Measurements from ENCODE around the gene ASIC5. TPM values are rescaled to one million over a fixed set of nuclear protein-coding genes. Genes with fewer than 3 reads are reported as not detected.
"Not testable (repeated sequence)": the region's sequence is repeated elsewhere in the genome, so short reads cannot be mapped to it uniquely, and the experiment has no call there.

The ASIC5 gene
- total and polyA plus RNA-seq, 7 donors = not detected

- H3K9me3 ChIP-seq = no peaks in the 10 kb centered on the region
- ATAC-seq (no peak), DNase-seq (no peak)
- no peaks in the 10 kb centered on the region for H3K27me3 ChIP-seq (ENCODE audit: insufficient read depth in 3 of 3, low read length in 2 of 3)
- H3K4me1 ChIP-seq = no peaks in the 10 kb centered on the region
- H3K27ac ChIP-seq = no peak overlapping the region
- H3K36me3 ChIP-seq (ENCODE audit: insufficient read depth in 1 of 2, low read depth in 1 of 2) = peaks cover 0 to 4% of the 10 kb centered on the region in 2 donors
- H3K4me3 ChIP-seq = no peak overlapping the region
- intact Hi-C loops (cut with DNase I) = loop anchor here in 1 of 2 donors (10.0 kb wide), 1 partner anchor 142 kb away; no protein-coding TSS in a partner anchor
- TF ChIP-seq CTCF (IDR thresholded peaks at IDR 0.05) = no peak
- WGBS, 3 donors = 42 to 56% (median 52%) methylated on average over 9 of the region's 9 CpGs
These were observed 63.7 kb downstream of the ASIC5 start for GRCh38 chr4:155802190-155802959.

- Histone ChIP-seq H3K4me1 (no peaks in the 10 kb centered on the region), H3K4me3 (no peak overlapping the region), H3K36me3 (ENCODE audit: insufficient read depth in 1 of 2, low read depth in 1 of 2) (peaks cover 0 to 4% of the 10 kb centered on the region in 2 donors), H3K9me3 (no peaks in the 10 kb centered on the region), H3K27me3 (ENCODE audit: insufficient read depth in 3 of 3, low read length in 2 of 3) (no peaks in the 10 kb centered on the region), H3K27ac (no peak overlapping the region)
- DNase-seq (no peak), ATAC-seq (no peak)
- intact Hi-C loops (cut with DNase I) = loop anchor here in 1 of 2 donors (10.0 kb wide), 1 partner anchor 144 kb away; no protein-coding TSS in a partner anchor
- no peak for TF ChIP-seq CTCF (IDR thresholded peaks at IDR 0.05)
- WGBS, 3 donors = 88 to 91% (median 89%) methylated on average over 7 of the region's 7 CpGs
These were observed 65.3 kb downstream of the ASIC5 start for GRCh38 chr4:155800685-155801343.

- H3K4me3 ChIP-seq = no peak overlapping the region
- WGBS, 3 donors = 85 to 90% (median 90%) methylated on average over 8 of the region's 8 CpGs
- intact Hi-C loops (cut with DNase I) = loop anchor here in 1 of 2 donors (10.0 kb wide), 1 partner anchor 145 kb away; no protein-coding TSS in a partner anchor
- no peak for ATAC-seq
- H3K27ac ChIP-seq = no peak overlapping the region
- H3K9me3 ChIP-seq = no peaks in the 10 kb centered on the region
- no peak for TF ChIP-seq CTCF (IDR thresholded peaks at IDR 0.05)
- no peaks in the 10 kb centered on the region for H3K4me1 ChIP-seq
- DNase-seq = no peak
- peaks cover 0 to 4% of the 10 kb centered on the region in 2 donors for H3K36me3 ChIP-seq (ENCODE audit: insufficient read depth in 1 of 2, low read depth in 1 of 2)
- no peaks in the 10 kb centered on the region for H3K27me3 ChIP-seq (ENCODE audit: insufficient read depth in 3 of 3, low read length in 2 of 3)
These were observed 66.3 kb downstream of the ASIC5 start for GRCh38 chr4:155799794-155800123.

GRCh38 chr4:155799116-155799793 lies 66.8 kb downstream of the ASIC5 start:
- TF ChIP-seq CTCF (IDR thresholded peaks at IDR 0.05) = no peak
- ATAC-seq (no peak), DNase-seq (no peak)
- Histone ChIP-seq H3K27me3 (ENCODE audit: insufficient read depth in 3 of 3, low read length in 2 of 3) (no peaks in the 10 kb centered on the region), H3K27ac (no peak overlapping the region), H3K9me3 (no peaks in the 10 kb centered on the region), H3K36me3 (ENCODE audit: insufficient read depth in 1 of 2, low read depth in 1 of 2) (peaks cover 0 to 4% of the 10 kb centered on the region in 2 donors), H3K4me3 (no peak overlapping the region), H3K4me1 (no peaks in the 10 kb centered on the region)
- intact Hi-C loops (cut with DNase I) = no loop called here
- 75 to 82% (median 78%) methylated on average over 5 of the region's 5 CpGs for WGBS, 3 donors

- DNase-seq; H3K9me3 ChIP-seq; H3K36me3 ChIP-seq (ENCODE audit: insufficient read depth in 1 of 2, low read depth in 1 of 2); H3K27me3 ChIP-seq (ENCODE audit: insufficient read depth in 3 of 3, low read length in 2 of 3); H3K4me1 ChIP-seq; intact Hi-C loops (cut with DNase I); ATAC-seq; H3K27ac ChIP-seq; H3K4me3 ChIP-seq: not testable (repeated sequence)
- 93 to 98% (median 98%) methylated on average over 4 of the region's 4 CpGs for WGBS, 3 donors
These were observed 68.5 kb downstream of the ASIC5 start for GRCh38 chr4:155797581-155797980.

Data from psoas muscle (tissue), 8 donors.